Left cardiac atrium (tissue), 4 donors: Measurements from ENCODE around the gene SCN4B. TPM values are rescaled to one million over a fixed set of nuclear protein-coding genes. Genes with fewer than 3 reads are reported as not detected.

Experiments used
- ATAC-seq, 2 donors: fragments of 200-7000 bp; cut with Tn5 transposase; one replicate each; pipeline ENCODE4 v1.9.1; 2020; ENCODE audit warnings: mild to moderate bottlenecking in 2 of 2, moderate library complexity in 2 of 2
- DNase-seq: peaks from one replicate; pipeline ENCODE4 v3.0.0-alpha.2; 2020
- intact Hi-C, 2 donors: fragments of 100-400 bp; cut with DNase I; formaldehyde crosslinking; loops; one replicate each; pipeline versions ENCODE4 v1.14.1 to v1.15.1; 2022 to 2023
- total RNA-seq, 2 donors: library from RNA; stranded (reverse); fragmentation: NEBNext Ultra II Directional; extraction: Animal tissue kit (Norgen Biotek cat#: 25700); gene quantifications; one replicate each; pipeline ENCODE4 v1.2.1, GENCODE V29; 2021
- donor health status: DM: no; HTN: yes; CAD: no.
- donor health status: DM: no; HTN: yes; CAD: no; lungs with severe emphysema.
- donor health status: DM: yes; HTN: yes; CAD: no.
- donor health status: Dilated cardiomyopathy.

The SCN4B gene
- total RNA-seq, 2 donors from 2014 or later = 5.9 to 11.3 TPM

- peak in 1 of 2 donors; percentile 20 for ATAC-seq
- DNase-seq = no peak
- intact Hi-C loops = no loop called here
Measured at GRCh38 chr11:118156531-118157185, 4.0 kb upstream of the SCN4B start.

- intact Hi-C loops = no loop called here
- ATAC-seq = no peak
- no peak for DNase-seq
Measured at GRCh38 chr11:118155776-118156530, 3.3 kb upstream of the SCN4B start.

- no peak for DNase-seq
- ATAC-seq = no peak
- intact Hi-C loops = no loop called here
Measured at GRCh38 chr11:118154641-118155040, 2.0 kb upstream of the SCN4B start.

- DNase-seq (no peak), ATAC-seq (no peak)
- intact Hi-C loops = no loop called here
Measured at GRCh38 chr11:118153976-118154375, 1.4 kb upstream of the SCN4B start.

- ATAC-seq (no peak), DNase-seq (no peak)
- intact Hi-C loops = no loop called here
Measured at GRCh38 chr11:118153516-118153915, 893 bp upstream of the SCN4B start.

GRCh38 chr11:118152020-118152551, 537 bp downstream of the SCN4B start:
- intact Hi-C loops = no loop called here
- DNase-seq (no peak), ATAC-seq (peak in 1 of 2 donors; percentile 2)

- intact Hi-C loops = no loop called here
- DNase-seq = no peak
- no peak for ATAC-seq
Measured at GRCh38 chr11:118151431-118151830, 1.2 kb downstream of the SCN4B start.

GRCh38 chr11:118149493-118149892, 3.1 kb downstream of the SCN4B start:
- DNase-seq = no peak
- intact Hi-C loops = loop anchor here in 1 of 2 donors (5.0 kb wide), 1 partner anchor 143 kb away; no protein-coding TSS in a partner anchor
- no peak for ATAC-seq

GRCh38 chr11:118148856-118149255, 3.8 kb downstream of the SCN4B start:
- intact Hi-C loops = loop anchor here in 1 of 2 donors (5.0 kb wide), 1 partner anchor 143 kb away; no protein-coding TSS in a partner anchor
- ATAC-seq (no peak), DNase-seq (no peak)

- DNase-seq (no peak), ATAC-seq (no peak)
- intact Hi-C loops = loop anchor here in 1 of 2 donors (5.0 kb wide), 1 partner anchor 144 kb away; no protein-coding TSS in a partner anchor
Measured at GRCh38 chr11:118148240-118148639, 4.4 kb downstream of the SCN4B start.

GRCh38 chr11:118147502-118147901, 5.1 kb downstream of the SCN4B start:
- DNase-seq = no peak
- intact Hi-C loops = loop anchor here in 1 of 2 donors (5.0 kb wide), 1 partner anchor 145 kb away; no protein-coding TSS in a partner anchor
- ATAC-seq = no peak

GRCh38 chr11:118146554-118146953, 6.1 kb downstream of the SCN4B start:
- DNase-seq = no peak
- ATAC-seq = no peak
- intact Hi-C loops = loop anchor here in 1 of 2 donors (5.0 kb wide), 1 partner anchor 146 kb away; no protein-coding TSS in a partner anchor

GRCh38 chr11:118145285-118146227, 7.1 kb downstream of the SCN4B start:
- ATAC-seq (peak; percentile 89 to 90), DNase-seq (peak; percentile 84)
- intact Hi-C loops = loop anchor here (1.0 to 5.0 kb wide), 2 partner anchors 146 to 147 kb away; no protein-coding TSS in a partner anchor

GRCh38 chr11:118144301-118145268, 8.0 kb downstream of the SCN4B start:
- DNase-seq (no peak), ATAC-seq (no peak)
- intact Hi-C loops = loop anchor here (1.0 to 5.0 kb wide), 2 partner anchors 147 to 148 kb away; no protein-coding TSS in a partner anchor

GRCh38 chr11:118143661-118144185, 8.9 kb downstream of the SCN4B start:
- DNase-seq = no peak
- intact Hi-C loops = no loop called here
- ATAC-seq = no peak

- ATAC-seq (no peak), DNase-seq (no peak)
- intact Hi-C loops = no loop called here
Measured at GRCh38 chr11:118142809-118143208, 9.8 kb downstream of the SCN4B start.

GRCh38 chr11:118142081-118142480, 10.5 kb downstream of the SCN4B start:
- ATAC-seq (peak in 1 of 2 donors; percentile 51), DNase-seq (no peak)
- intact Hi-C loops = no loop called here
